ENCODE data around the gene PCBP3.

GRCh38 chr21:45882645-45883044 lies 239.1 kb downstream of the PCBP3 start:
- TF ChIP-seq CTCF (IDR thresholded peaks at IDR 0.05) (no peak), POLR2A (IDR thresholded peaks at IDR 0.05) (no peak)
